HG02852 (cell line): ENCODE measurements around the gene COBLL1.

ENCODE experiments used
- ATAC-seq: cut with Tn5 transposase; IDR thresholded peaks from one replicate; pipeline ENCODE4 v1.9.1; 2021; ENCODE audit warnings: mild to moderate bottlenecking, moderate library complexity; ENCODE audit not compliant: unreplicated experiment

COBLL1 gene

GRCh38 chr2:164761737-164762460 lies 79.7 kb downstream of the COBLL1 start:
- peak; percentile 15 for ATAC-seq

- ATAC-seq: peak; percentile 100
These were observed 80.4 kb downstream of the COBLL1 start for GRCh38 chr2:164761201-164761600.

DNA sequence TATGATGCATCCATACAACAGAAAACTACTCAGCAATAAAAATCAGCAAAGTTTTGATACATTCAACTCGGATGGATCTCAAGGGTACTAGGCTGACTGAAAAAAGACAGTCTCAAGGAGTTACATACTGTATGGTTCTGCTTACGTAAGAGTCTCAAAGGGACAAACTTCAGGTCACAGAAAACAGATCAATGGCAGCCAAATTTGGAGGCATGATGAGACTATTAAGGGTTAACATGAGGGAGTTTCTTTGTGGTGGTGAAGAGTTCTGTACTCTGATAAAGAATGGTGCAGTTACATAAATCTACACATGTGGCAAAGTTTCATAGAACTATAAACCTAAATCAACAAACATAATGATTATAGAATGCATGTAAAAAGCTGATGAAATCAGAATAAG lies 81.4 kb downstream of the COBLL1 start:
- no peak for ATAC-seq

- ATAC-seq: no peak
These were observed 83.5 kb downstream of the COBLL1 start for GRCh38 chr2:164757934-164758695.

- no peak for ATAC-seq
These were observed 84.8 kb downstream of the COBLL1 start for GRCh38 chr2:164756773-164757172.

DNA sequence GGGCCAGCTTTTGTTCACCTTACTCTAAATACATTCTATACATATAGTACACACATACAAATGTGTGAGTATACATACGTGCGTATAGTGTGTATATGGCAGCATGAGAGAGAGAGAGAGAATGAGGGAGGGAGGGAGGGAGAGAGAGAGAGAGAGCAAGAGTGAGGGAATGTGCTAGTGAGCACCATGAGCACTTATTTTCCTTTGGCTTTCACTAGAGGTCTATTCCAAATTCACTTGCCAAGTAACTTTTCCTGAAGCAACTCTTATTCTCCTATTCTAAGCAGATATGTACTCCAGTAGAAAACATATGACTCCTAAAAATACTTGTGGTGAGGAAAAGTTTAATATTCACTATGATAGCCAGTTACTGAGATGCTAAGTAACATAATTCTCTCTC lies 85.7 kb downstream of the COBLL1 start:
- no peak for ATAC-seq

DNA sequence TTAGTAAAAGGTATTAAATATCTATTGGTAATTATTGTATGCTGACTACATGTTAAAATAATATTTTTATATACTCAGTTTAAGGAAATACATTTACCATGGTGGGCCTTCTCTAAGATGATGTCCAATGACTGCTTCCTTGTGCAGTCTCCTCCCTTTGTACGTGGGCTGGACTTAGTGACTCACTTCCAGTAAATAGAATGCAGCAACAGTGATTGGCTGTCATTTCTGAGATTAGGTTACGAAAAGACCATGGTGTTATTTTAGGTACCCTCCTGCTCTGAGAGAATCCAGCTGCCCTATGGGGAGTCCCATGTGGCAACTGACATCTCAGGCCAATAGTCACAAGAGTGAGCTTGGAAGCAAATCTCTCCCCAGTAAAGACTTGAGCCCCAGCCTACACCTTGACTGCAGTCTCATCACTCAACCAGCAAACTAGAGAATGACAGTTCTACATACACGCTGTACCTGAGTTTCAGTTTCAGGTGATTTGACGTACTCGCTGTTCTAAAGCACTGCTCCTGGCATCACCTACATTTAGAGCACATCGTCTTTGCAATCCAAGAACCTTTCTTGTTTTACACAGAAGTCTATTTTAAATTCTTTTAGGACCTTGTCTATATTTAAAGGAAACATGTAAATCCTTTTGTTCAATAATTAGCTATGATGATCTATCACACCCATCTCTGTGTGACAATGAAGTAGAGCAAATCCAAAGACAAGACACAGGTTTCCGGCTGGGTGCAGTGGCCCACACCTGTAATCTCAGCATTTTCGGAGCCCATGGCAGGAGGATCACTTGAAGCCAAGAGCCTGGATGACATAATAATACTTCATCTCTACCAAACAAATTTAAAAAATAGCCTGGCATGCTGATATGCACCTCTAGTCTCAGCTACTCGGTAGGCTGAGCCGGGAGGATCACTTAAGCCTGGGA lies 87.2 kb downstream of the COBLL1 start:
- ATAC-seq: no peak

DNA sequence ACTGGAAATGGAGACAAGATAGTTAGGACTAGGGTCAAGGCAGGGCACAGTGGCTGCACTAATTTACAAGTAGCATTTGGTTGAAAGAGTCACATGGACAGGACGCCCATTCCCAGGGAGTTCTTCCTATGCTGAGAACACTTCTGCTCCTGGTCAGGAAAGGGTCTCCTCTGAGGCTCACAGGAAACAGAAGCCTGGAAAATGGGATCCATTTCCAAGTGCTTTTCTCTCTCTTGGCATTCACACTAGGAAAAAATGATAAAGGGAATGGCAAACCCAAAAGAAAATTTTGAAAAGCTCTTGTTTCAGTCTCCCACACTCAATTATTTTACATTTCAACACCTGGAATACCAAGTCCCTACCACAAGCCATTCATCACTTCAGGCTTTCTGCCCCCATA lies 88.7 kb downstream of the COBLL1 start:
- no peak for ATAC-seq

DNA sequence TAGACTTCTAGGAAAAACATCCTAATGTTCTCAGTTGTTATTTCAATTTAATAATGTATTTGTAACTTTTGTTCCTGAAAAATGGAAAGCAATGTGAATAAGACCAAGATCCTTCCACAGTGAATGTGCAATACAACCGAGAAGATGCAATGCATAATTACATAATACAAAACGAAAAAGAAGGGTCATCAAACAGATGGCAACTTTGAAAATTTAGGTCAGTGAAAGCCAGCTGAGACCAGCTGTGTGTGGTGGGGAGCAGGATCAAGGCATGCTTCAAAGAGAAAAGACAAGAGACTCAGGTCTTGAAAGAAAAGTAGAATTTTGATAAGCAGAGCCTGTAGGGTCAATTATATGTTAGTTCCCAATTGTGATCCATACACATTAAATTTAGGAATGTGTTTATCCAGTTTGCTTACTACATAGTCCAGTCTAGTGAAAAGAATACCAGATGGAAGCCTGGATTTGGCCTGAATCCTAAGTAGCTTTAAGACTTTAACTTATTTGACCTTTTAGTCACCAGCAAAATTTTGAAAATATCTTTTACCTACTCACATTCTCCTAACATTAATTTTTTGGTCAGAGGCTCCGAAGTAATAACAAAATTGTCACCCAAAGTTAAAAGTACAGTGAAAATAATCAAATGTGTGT lies 93.7 kb downstream of the COBLL1 start:
- no peak for ATAC-seq

DNA sequence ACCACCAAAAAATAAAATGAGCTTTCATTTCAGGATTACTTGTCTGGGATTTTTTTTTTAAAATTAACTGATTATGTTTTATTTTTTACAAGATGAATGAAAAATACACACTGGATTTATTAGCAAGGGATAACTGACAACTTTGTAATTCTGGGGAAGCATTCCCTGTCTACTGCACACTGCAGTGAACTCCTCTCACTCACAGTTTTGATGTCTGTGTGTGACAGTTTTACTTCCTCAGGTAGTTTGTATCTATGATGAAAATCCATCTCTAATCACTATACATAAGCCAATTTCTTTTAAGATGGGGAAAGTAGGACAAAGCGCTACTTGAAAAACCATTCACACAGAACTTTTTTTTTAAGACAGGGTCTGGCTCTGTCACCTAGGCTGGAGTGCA lies 94.5 kb downstream of the COBLL1 start:
- no peak for ATAC-seq

DNA sequence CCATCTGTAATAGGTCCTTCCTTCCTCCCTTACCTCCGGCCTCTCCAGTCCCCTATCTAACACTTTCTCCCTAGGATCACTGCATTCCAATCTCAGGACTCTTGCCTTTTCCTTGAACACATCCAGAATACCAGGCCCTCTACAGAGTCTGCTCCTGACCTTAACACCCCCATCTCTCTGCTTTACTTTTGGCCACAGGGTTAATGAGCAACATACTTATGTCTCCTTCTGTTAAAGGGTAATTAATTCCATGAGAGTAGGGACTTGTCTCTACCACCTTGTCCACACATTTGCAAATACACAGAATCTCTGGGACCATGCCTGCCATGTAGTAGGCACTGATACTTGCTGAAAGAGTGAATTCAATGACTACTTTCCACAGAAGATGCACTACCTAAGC lies 94.9 kb downstream of the COBLL1 start:
- no peak for ATAC-seq

GRCh38 chr2:164745012-164745797 lies 96.4 kb downstream of the COBLL1 start:
- ATAC-seq: no peak

DNA sequence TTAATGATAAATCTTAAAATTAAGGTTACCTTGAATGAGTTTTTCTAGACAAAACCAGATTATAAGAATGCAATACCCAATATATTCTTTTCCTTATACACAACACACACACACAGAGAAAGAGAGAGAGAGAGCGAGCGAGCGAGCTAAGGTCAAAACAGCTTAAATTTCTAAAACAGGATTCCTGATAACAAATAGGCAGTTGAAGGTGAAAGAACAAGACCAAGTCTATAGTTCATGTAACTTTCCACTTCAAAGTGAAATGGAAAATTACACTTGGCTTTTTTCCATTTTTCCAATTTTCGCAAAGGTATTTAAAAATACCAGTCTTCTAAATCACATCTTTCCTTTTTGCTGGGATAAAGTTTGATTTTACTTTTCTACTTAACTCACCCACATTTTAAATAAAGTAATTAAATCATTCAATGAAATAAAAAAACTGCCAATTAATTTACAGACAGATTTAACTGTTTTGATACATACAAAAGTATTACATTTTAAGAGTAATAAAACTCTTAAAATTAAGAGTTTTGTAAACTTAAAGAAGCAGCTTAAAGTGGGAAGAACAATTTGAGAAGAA lies 98.8 kb downstream of the COBLL1 start:
- ATAC-seq: no peak

DNA sequence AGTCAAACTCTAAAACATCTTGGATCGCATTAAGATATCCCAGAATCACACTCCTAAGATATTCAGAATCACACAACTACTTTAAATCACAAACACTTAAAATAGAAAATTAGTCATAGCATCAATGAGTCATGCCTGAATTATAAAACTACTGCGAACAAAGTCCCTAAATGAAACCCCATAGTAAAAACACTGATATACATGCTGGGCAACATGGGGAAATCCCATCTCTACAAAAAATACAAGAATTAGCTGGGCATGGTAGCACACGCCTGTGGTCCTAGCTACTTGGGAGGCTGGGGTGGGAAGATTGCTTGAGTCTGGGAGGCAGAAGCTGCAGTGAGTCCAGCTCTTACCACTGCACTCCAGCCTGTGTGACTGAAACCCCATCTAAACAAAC lies 101.7 kb downstream of the COBLL1 start:
- no peak for ATAC-seq

DNA sequence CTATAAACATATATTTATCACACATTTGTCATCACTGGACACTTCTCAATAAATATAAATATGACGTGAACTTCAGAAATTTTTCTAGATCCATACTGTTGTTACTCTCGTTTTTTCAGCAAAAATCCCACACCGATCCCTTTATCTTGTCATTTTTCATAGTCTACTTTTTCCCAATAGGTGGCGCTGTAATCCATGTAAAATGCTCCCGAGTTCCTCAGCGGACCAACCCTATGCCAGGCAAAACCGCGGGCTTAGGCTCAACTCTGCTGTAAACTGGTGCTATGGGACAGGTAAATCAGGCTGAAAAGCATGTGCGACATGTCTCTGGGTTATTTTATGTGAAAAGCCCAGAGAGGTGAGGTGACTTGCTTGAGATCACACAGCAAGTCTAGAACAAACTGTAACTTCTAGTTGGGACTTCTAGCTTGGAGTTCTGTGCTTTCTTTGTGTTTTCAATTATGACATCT lies 104.0 kb downstream of the COBLL1 start:
- ATAC-seq: peak; percentile 68

- no peak for ATAC-seq
These were observed 106.2 kb downstream of the COBLL1 start for GRCh38 chr2:164735309-164735919.

- ATAC-seq: no peak
These were observed 107.4 kb downstream of the COBLL1 start for GRCh38 chr2:164734196-164734595.

DNA sequence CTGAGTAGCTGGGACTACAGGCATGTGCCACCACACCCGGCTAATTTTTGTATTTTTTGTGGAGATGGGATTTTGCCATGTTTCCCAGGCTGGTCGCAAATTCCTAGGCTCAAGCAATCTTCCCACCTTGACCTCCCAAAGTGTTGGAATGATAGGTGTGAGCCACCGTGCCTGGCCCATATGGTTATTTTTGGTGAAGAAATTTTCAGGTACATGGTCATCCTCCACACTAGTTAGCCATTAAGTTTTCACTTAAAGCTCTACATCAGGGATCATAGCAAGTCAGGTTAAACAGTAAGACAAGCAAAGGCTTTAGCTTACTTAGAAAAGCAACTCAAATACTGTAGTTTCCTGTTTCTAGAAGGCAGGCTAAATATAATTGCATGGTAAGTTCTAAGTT lies 116.1 kb downstream of the COBLL1 start:
- ATAC-seq: no peak
